ENCODE results near the gene ANKS6. TPM values are rescaled to one million over a fixed set of nuclear protein-coding genes. Genes with fewer than 3 reads are reported as not detected.

Gene ANKS6
- total and polyA plus RNA-seq, 9 of the 15 experiments (the other 6 are each of a cell fraction or from before 2014, with no cell fraction given) = 9.9 to 74.5 (median 36.9) TPM

- H4K20me1 ChIP-seq (replicated peaks; ENCODE audit: control insufficient read depth, insufficient read depth, low read length) = no peaks in the 10 kb centered on the region; the same call in 1 of the 2 replicates
- WGBS (ENCODE audit: insufficient coverage, low coverage, missing lambda C conversion rate) = 89% methylated on average over 5 of the region's 5 CpGs
- in situ Hi-C loops (cut with MboI) = no loop called here
- H3K9me3 ChIP-seq (replicated peaks; ENCODE audit: control insufficient read depth, insufficient read depth, low read depth, low read length) = no peaks in the 10 kb centered on the region
- no peaks in the 10 kb centered on the region for H3K27me3 ChIP-seq (ENCODE audit: control insufficient read depth in 2 of 2, insufficient read depth in 2 of 2, low read length in 2 of 2)
- H2AFZ ChIP-seq (ENCODE audit: low read depth, low read length) = no peak overlapping the region
- intact Hi-C loops (cut with micrococcal nuclease) = no loop called here
- H3K4me2 ChIP-seq (ENCODE audit: insufficient read depth, low read length) = no peak overlapping the region
- no peak overlapping the region for H3K27ac ChIP-seq (ENCODE audit: extremely low read depth, low read depth, low read length)
- no TSS peak for BruUV-seq (replicated peaks)
- no peaks in the 10 kb centered on the region for H3K9me1 ChIP-seq (ENCODE audit: control insufficient read depth, insufficient read depth, low read length)
- ChIA-PET CTCF (ENCODE audit: low intra/inter-chr PET ratio) (no interaction called here), POLR2A (interaction anchor here (0.6 kb wide), 1 partner anchor 457 kb away, joined by 4 read pairs; no protein-coding TSS in a partner anchor)
- H3K9ac ChIP-seq (ENCODE audit: insufficient read depth in 1 of 2, low read depth in 2 of 2, low read length in 2 of 2) = peak overlapping the region in 1 of 2 experiments; percentile 61; a peak in 1 of 4 replicates
- DNase-seq (ENCODE audit: extremely low read depth in 1 of 4, low spot score in 3 of 4) (no peak), ATAC-seq (no peak), FAIRE-seq (no peak)
- peaks cover 91% of the 10 kb centered on the region; the same call in 2 of the 3 replicates for H3K36me3 ChIP-seq (ENCODE audit: control insufficient read depth, insufficient read depth, low read length)
- H3K4me1 ChIP-seq (replicated peaks in 1 of 2; ENCODE audit: control insufficient read depth in 2 of 2, insufficient read depth in 2 of 2, low read length in 2 of 2) = no peaks in the 10 kb centered on the region
- H3K79me2 ChIP-seq (ENCODE audit: control insufficient read depth, insufficient read depth, low read length) = no peaks in the 10 kb centered on the region
- H3K4me3 ChIP-seq = no peak overlapping the region
- no peak for TF ChIP-seq MTA1 (IDR thresholded peaks at IDR 0.05; ENCODE audit: borderline replicate concordance)
- TF ChIP-seq CREB1 (IDR thresholded peaks at IDR 0.05) = no peak
- TF ChIP-seq CREB1 (CRISPR knock-in tag; IDR thresholded peaks at IDR 0.05) = no peak
- TF ChIP-seq SNAPC5 (CRISPR knock-in tag; IDR thresholded peaks at IDR 0.05) = no peak
- TF ChIP-seq ZNF592 (IDR thresholded peaks at IDR 0.05) = no peak
- no peak for TF ChIP-seq JUNB (CRISPR knock-in tag; conservative IDR thresholded peaks at IDR 0.05)
- no peak for TF ChIP-seq RBM39 (optimal IDR thresholded peaks at IDR 0.05; ENCODE audit: low read depth, low read length)
- no peak for TF ChIP-seq ZNF274 (IDR thresholded peaks at IDR 0.05; ENCODE audit: borderline replicate concordance, low read depth, low read length)
- TF ChIP-seq CHCHD3 (CRISPR knock-in tag; IDR thresholded peaks at IDR 0.05) = no peak
- TF ChIP-seq HNRNPUL1 (IDR thresholded peaks at IDR 0.05; ENCODE audit: low read length) = no peak
- TF ChIP-seq CREB3 (tag; conservative IDR thresholded peaks at IDR 0.05; ENCODE audit: low read depth) = no peak
- TF ChIP-seq, protein P1, sequence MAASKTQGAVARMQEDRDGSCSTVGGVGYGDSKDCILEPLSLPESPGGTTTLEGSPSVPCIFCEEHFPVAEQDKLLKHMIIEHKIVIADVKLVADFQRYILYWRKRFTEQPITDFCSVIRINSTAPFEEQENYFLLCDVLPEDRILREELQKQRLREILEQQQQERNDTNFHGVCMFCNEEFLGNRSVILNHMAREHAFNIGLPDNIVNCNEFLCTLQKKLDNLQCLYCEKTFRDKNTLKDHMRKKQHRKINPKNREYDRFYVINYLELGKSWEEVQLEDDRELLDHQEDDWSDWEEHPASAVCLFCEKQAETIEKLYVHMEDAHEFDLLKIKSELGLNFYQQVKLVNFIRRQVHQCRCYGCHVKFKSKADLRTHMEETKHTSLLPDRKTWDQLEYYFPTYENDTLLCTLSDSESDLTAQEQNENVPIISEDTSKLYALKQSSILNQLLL (CRISPR knock-in tag; IDR thresholded peaks at IDR 0.05; ENCODE audit: borderline replicate concordance) = no peak
- no peak for TF ChIP-seq SMARCA5 (IDR thresholded peaks at IDR 0.05)
- no peak for TF ChIP-seq HDAC3 (IDR thresholded peaks at IDR 0.05; ENCODE audit: borderline replicate concordance, partially characterized antibody)
- TF ChIP-seq SREBF2 (CRISPR knock-in tag; IDR thresholded peaks at IDR 0.05) = no peak
- no peak for TF ChIP-seq ELF1 (tag; IDR thresholded peaks at IDR 0.05)
- no peak for TF ChIP-seq BACH1 (tag; IDR thresholded peaks at IDR 0.05)
- TF ChIP-seq ZNF644 (tag; IDR thresholded peaks at IDR 0.05; ENCODE audit: low read depth) = no peak
- no peak for TF ChIP-seq ZNF146 (CRISPR knock-in tag; IDR thresholded peaks at IDR 0.05; ENCODE audit: unreplicated experiment)
These were observed 48.9 kb downstream of the ANKS6 start for GRCh38 chr9:98747476-98747875.

Data from K562 (cell line).